GM23248 (cell line): ENCODE data around the gene FLT1.

ENCODE experiments used
- EZH2 ChIP-seq: fragments of 200-600 bp; sonication (generic); IDR thresholded peaks from 2 replicates; pipeline ENCODE4 v1.6.1; 2018; ENCODE audit warnings: antibody characterized with exemption, mild to moderate bottlenecking; ENCODE audit not compliant: insufficient read depth, poor library complexity, severe bottlenecking
- EZH2phosphoT487 ChIP-seq: fragments of 200-600 bp; sonication (generic); IDR thresholded peaks from 2 replicates; pipeline ENCODE4 v1.6.1; 2018; ENCODE audit warnings: antibody characterized with exemption, moderate library complexity, mild to moderate bottlenecking, low read depth; ENCODE audit not compliant: insufficient read depth

GRCh38 chr13:28466151-28466550 lies 28.8 kb downstream of the FLT1 start:
- TF ChIP-seq EZH2 (no peak), EZH2phosphoT487 (no peak)
